ENCODE measurements around the gene PRR30.
"Not testable (repeated sequence)": the region's sequence is repeated elsewhere in the genome, so short reads cannot be mapped to it uniquely, and the experiment has no call there.

Gene PRR30

DNA sequence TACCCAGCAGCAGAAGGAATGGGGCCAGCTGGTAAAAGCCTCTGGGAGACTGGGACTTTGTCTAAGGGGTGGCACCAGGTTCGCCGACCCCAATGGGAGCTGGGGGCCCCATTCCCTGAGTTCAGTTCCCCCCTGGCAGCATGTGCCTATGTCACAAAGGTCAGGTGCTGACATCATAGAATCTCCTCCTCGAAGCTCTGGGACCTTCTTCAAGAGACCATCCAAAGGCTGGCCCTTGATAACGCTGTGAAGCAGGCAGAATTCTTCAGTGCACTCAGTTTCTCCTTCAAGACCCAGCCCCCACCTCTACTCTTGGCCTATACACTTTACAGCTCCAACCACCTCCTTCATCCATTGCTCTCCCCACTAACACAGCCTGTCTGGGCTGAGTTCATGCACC, at the start of gene PRR30:
PRR30 (minus strand) TSS at position 101 of the 400 bp plus-strand sequence. CDS start 1,081 bp downstream, outside the sequence.
- no peak for DNase-seq

DNA sequence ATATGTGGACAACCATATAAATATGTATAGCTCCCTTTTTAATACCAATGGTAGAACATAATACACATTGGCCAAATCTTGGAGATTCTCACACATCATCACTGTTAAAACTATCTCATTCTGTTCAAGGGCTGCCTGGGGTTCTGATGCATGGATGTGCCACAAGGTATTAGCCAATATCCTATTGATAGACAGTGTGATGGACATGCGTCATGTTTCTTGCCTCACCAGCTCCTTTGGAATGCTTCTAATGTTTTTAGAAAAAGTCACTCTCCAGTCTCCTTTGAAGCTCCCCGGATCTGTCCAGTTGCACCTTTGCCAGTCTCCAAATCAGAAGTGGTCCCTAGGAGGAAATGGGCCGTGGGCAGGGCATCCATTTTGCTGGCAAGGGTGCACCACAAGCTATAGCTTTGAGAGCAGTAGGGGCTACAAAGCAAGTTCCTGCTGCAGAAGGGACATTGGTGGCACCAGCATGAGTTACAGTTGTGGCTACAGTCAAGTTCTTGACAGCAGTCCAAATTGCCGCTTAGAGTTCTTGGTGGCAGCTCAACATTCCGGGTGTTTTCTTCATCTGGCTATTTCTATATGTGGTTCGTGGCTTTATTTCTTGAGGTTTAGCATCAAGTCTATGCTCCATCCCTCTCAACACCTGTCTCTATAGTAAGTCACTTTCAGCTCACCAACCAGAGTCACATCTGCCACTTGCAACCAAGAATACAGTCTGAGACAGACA, 47.6 kb upstream of the PRR30 start:
- DNase-seq = no peak

DNA sequence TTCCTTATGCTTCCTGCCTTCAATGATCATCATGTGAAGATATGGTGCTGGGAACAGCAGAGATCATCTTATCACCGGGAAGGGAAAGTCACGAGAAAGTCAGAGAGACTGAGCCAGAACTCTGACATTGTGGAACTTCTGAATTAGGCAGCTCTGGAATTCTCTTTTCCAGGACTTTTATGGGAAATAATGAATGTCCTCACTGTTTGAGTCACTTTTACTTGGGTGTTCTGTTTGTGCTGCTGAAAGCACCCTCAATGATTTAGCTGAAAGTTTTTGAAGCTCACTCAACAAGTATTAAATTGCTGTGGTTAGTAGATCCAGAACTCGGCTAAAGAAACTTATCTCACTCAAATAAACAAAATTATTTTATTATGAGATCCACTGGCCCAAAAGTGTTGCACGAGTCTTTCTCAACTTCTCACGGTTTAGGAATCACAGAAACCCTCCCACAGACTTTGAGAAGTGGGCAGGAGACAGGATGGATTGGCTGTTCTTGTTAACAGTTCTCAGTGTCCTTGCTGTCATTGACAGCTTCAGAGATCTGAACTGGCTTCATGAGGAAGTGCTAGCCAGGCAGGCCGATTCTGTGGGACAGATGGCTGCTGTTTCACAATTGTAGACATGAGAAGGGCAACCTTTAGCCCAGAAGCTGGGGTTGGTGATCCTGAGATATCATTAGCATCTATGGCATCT, 46.3 kb upstream of the PRR30 start:
- DNase-seq = no peak

DNA sequence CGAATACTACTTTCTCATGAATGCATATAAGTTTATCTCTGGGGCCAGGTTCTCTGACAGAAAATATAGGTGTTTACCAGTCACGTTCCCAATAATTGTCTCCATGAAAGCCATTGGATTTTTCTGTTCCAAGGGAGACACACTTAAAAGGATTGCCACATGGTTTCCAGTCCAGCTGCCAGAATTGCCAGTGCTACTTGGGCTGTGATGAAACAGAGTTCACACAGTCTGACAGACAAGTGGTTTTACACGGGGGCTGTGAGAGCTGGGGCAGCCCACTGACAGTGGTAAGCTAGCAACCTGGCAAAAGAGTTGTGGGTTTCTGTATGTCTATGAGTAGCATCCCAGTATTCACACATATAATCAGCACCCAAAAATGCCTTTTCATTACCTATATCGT, 44.9 kb upstream of the PRR30 start:
- no peak for DNase-seq

DNA sequence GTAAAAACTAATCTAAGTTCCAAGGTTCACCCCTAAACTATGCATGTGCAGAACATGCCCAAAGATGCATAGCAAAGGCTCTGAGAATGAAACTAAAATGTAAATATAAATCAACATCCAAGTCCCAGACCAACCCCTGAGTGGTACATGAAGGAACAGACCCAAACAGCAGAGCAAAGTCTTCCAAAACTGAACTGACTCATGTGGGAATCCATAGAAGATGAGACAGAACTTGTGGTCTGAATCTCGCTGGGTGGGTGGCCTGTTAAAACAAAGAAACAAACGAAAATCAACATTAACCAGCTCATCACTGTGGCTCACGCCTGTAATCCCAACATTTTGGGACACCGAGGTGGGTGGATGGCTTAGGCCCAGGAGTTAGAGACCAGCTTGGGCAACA, 43.1 kb upstream of the PRR30 start:
- no peak for DNase-seq

DNA sequence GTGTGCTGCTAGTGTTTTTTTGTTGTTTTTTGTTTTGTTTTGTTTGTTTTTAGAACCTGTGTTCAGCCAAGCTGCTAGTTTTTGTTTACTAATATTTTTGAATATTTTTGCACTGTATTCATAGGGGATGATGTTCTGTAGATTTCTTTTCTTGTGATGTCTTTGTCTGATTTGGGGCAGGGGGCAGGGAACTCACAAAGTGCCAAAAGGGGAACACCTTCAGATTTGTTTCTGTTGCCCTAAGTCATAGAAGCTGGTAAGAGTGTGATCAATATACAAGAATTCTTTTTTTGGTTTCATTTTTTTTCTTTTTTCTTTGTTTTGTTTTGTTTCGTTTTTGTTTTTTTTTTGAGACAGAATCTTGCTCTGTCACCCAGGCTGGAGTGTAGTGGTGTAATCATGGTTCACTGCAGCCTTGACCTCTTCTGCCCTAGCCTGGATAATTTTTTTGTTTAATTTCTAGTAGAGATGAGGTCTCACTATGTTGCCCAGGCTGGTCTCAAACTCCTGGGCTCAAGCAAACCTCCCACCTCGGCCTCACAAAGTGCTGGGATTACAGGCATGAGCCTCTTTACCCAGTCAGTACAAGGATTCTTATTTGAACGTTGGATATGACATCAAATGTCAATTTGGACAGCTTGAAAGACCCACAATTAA, 40.3 kb upstream of the PRR30 start:
- no peak for DNase-seq

DNA sequence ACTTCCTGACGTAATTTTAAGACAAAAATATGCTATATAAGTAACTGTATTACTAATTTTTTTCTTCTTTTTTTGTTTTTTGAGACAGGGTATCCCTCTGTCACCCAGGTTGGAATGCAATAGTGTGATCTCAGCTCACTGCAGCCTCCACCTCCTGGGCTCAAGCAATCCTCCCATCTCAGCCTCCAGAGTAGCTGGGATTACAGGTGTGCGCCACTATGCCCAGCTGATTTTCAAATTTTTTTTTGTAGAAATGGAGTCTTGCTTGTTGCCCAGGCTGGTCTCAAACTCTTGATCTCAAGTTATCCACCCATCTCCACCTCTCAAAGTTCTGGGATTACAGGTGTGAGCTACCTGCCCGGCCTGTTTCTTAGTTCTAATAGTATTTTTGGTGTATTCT, 39.3 kb upstream of the PRR30 start:
- no peak for DNase-seq

DNA sequence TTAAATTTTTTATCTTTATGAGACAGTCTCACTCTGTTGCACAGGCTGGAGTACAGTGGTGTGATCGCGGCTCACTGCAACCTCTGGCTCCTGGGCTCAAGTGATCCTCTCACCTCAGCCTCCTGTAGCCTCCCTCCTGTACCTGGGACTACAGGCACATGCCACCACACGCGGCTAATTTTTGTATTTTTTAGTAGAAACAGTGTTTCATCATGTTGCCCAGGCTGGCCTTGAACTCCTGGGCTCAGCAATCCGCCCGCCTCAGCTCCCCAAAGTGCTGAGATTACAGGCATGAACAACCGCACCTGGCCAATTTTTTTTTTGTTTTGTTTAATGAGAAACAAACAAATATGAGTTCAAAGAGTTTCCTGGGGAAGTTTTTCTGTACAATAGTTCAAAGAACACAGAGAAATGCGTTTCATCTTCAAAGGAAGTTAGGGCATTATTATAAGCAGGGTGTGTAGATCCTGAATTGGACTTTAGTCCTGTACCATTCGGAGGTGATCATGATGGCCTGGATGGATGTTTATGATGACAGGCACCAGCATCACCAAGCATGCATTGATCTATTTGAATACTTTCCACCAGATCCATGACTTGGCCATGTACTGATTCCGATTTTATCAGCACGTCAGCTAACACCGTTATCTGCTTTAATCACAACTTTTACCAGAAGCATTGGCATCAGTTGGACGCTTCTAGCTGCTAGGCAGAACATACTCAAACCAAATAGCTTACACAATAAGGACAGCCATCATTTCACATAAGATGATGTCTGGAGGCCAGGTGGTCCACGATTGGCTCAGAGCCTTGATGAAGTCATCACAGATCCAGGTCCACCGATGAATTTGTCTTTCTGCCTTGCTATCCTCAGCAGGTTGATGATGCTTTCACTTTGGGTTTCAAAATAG, 38.5 kb upstream of the PRR30 start:
- no peak for DNase-seq

DNA sequence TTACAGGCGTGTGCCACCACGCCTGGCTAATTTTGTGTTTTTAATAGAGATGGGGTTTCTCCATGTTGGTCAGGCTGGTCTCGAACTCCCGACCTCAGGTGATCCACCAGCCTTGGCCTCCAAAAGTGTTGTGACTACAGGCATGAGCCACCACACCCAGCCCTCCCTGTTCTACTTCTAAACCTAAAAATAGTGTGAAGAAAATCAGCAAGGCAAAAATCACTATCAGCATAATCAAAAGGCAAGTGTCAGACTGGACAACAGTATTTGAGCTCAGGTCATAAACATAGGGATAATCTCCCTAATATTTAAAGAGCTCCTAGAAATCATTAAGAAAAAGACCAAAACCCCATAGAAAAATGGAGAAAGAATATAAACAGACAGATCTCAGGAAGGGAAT, 36.6 kb upstream of the PRR30 start:
- DNase-seq = not testable (repeated sequence)

DNA sequence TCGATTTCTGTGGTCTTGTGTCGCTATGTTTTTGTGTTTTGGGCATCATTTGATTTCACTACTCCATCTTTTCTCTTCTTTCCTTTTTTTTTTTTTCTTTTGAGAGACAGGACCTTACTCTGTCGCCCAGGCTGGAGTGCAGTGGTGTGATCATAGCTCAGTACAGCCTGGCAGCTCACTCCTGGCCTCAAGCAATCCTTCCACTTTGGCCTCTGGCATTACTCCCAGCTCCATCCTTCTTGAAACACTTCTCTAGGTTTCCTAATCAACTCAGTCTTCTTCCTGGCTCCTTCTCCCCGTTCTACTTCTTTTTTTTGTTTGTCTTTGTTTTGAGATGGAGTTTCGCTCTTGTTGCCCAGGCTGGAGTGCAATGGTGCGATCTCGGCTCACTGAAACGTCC, 36.1 kb upstream of the PRR30 start:
- DNase-seq = no peak

DNA sequence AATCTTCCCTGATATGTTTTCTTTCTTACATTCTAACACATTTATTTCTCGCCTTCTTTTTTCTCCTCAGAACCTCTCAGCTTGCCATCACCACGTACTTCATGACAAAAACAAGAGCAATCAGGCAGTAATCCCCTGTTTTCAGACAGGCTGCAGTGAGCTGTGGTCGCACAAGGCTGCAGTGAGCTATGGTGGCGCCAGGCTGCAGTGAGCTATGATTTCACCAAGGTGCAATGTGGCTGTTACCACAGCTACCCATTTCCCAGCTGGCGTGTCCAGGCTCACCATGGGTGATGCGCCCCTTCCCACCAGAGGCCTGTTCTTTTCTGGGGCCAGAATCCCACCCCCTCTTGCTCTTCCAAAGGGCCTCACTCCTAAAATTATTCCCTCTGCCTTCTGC, 35.4 kb upstream of the PRR30 start:
- DNase-seq = no peak

DNA sequence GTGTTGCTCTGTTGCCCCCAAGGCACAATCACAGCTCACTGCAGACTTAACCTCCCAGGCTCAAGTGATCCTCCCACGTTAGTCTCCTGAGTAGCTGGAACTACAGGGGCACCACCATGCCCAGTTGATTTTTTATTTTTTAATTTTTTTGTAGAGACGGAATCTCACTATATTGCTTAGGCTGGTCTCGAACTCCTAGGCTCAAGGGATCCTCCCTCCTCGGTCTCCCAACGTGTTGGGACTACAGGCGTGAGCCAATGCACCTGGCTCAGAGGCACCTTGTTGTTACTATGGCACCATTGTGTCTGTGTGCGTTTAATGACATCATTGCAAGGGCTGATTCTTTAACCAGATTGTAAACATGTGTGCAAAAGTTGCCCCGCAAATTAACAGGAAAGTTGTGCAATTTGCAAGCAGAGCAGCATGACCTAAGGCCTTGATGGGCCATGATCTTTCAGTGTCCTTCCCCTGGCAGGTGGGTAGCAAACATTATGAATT, 32.2 kb upstream of the PRR30 start:
- DNase-seq = no peak

DNA sequence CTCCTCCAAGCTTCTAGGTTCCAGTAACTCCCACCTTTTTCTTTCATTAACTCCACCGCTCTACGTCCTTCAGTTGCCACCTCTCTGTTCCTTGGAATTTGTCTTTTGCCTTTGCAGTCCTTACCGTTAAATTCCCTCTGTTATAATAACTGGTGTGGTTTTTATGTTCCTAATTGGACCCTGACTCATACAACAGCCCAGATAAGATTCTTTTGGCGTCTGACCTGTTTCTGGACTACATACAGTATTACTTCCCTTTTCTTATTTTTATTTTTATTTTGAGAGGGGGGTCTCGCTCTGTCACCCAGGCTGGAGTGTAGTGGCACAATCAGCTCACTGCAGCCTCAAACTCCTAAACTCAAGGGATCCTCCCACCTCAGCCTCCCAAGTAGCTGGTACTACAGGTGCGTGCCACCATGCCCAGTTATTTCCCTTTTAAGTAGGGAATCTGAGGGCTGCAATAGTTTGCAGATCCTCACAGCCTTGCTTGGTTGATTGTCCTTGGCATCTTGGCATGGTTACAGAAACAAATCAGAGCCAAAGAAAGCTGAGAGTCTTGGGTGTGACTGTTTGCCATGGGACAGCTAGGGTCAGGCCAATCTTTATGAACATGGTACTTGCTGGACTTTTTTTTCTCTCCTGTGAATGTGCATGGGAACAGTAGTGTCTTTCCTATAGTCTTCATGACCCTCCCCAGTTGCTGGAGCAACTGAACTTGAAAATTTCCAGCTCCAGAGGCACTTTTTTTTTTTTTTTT, 31.5 kb upstream of the PRR30 start:
- DNase-seq = no peak

DNA sequence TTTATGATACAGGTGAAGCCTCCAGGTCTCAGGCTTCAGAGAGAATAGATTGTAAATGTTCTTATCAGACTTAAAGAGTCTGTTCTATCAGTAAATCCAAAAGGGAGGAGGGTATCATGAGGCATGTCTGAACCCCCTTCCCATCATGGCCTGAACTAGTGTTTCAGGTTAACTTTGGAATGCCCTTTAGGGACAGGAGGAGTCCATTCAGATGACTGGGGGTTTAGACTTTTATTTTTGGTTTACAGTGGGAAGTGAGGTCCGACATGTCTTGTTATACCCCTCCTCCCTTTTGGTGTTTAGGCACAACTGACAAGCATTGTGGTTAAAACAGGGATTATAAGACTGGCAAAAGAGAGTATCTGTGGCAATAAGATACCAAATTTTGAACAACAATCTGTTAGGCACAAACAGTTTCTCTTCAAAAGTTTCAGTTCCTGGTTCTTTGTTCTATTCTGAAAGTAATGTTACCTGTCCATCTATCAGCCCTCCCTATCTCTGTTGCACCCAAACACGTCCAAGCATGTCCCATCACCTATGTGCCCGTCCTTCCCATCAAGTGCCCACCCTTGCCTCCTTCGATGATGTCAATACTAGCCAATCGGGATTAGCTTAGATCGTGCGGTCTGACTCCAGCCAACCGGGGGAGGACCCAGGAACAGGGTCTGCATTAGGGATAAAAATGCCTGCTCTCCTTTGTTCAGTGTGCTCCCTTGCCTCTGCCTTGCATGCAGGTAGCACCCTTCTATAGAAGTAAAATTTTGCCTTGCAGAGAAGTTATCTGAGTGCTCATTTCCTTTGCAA, 26.0 kb upstream of the PRR30 start:
- DNase-seq = no peak

DNA sequence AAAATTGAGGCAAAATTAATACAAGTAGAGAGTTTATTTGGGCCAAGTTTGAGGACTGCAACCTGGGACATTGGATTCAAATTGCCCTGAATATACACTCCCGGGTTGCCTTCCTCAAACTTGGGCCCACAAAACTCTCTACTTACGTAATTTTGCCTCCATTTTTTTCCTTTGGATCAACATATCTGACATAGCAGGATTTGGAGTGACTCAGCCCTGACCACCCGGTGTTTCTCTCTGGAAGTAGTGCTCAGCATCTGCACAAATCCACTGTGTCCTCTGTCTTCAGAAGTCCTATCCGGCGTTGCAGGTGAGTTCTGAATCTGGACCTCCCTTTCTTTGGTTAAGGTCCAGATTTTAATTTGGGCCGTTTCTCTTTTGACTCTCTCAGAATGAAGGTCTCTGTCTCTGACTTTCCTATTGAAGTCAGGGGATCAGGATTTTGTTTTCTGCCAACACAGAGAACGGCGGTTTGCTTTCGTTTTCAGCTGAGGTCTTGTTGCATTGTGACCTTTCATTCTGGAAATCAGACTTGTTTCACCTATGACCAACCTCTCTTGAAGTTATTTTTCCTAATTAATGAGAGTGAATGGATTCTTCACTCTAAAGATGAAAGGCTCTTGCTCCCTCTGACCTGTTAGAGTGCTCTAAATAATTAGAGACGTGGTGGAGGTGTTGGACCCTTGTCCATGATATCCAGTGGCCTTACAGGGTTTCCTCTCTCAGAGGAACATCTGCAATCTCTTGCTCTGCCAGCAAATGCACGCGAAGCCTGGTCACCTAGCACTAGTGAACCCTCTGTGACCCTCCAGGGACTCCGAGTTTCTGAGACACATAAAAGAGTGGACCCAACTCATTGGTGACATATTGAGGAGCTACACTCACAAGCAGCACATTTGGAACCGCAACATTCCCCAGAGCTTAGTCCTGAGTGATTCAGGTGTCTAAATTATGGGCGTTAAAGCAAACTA, 23.2 kb upstream of the PRR30 start:
- no peak for DNase-seq

DNA sequence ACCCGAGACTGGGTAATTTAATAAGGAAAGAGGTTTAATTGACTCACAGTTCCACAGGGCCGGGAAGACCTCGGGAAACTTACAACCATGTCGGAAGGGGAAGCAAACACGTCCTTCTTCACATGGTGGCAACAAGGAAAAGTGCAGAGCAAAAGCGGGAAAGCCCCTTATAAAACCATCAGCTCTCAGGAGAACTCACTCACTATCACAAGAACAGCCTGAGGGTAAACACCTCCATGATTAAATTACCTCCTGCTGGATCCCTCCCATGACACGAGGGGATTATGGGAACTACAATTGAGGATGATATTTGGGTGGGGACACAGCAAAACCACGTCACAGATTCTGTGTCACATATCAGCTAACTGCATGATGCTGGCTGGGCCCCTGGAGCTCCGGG, 21.0 kb upstream of the PRR30 start:
- DNase-seq = no peak

DNA sequence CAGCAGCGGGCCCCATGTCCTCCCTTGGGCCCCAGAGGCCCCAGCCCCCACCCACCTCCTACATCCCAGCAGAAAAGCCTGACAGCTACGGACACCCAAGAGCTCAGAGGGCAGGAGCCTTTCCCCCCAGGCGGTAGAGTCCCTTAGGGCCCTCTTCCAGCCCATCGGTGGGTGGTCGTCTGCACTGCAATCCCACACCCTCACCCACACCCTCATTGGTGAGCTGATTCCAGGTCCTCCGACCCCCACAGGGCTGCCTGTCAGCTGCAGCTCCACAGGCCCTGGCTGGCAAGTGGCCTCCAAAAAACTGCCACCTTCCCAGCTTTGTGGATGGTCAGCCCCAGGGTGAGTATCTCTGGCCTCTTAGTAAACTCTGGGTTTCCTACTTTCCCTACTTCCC, 20.1 kb upstream of the PRR30 start:
- no peak for DNase-seq

DNA sequence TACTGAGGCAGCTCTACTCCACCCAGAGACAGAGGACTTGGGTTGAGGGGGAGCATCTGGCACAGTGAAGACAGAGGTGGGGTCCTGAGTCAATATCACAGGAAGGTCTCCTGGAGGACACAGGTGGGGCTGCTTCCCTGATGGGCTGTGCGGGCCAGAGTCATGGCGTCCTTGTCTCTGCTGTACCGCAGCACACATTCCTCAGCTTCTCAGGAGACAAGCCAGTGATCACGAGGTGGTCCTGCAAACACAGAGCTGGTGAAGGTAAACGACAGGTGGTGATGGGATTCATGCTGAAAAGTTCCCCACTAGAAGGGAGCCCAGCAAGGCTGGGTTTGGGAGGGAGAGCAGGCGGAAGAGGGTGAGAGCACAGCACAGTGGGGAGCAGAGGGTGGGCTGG, 19.3 kb upstream of the PRR30 start:
- no peak for DNase-seq

DNA sequence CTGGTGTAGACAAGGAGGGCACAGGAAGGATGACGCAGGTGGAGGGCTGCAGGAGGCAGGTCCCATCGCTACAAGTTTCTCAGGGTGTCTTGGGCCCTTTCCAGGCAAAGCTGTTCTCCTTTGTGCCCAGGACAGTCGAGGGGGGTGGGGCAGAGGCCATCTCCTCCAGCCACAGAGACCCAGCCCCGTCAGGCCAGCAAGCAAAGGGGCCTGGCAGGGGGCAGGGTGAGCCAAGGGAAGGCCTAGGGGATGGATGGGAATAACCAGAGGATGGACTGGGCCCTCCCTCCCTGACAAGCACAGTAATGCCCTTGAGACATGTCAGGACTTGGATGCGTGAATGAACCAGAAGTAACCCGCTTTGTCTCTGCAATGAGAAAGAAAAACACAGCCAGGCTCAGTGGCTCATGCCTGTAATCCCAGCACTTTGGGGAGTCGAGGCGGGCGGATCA, 15.9 kb upstream of the PRR30 start:
- no peak for DNase-seq

DNA sequence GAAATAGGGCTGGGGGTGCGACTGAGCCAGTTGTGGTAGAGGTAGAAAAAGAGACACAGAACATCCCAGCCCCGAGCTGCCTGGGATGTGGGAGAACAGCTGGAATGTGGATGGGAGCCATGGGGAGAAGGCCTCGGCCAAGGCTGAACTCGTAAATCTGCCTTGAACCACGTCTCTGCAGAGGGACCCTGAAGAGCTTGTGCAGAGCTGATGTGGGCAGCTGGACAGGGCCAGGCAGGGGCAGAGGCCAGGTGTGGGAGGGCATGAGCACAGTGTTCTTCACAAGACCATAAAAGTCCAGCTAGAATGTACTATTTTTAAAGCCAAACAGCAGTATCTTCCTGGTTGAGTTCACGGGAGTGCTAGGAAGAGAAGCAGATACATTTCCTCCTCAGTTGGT, 15.3 kb upstream of the PRR30 start:
- DNase-seq = no peak
